Loucy (cell line): ENCODE results near the gene TMEM39B.

Experiments used
- H2AFZ ChIP-seq: fragments of 200-600 bp; sonication (generic); 2 replicates; pipeline ENCODE4 v1.6.0; 2016; ENCODE audit warnings: antibody characterized with exemption, mild to moderate bottlenecking, low read length, moderate library complexity
- H3F3A ChIP-seq: fragments of 200-600 bp; 2 replicates; pipeline ENCODE4 v1.6.0; 2016; ENCODE audit warnings: antibody characterized with exemption, low read depth, mild to moderate bottlenecking
- H3K27me3 ChIP-seq: fragments of 200-600 bp; sonication (generic); 2 replicates; pipeline ENCODE4 v1.6.1; 2014; ENCODE audit warnings: low read length, mild to moderate bottlenecking; ENCODE audit not compliant: insufficient read depth, poor library complexity, severe bottlenecking
- H3K36me3 ChIP-seq: fragments of 200-600 bp; sonication (generic); 2 replicates; pipeline ENCODE4 v1.6.1; 2016; ENCODE audit warnings: low read length; ENCODE audit not compliant: insufficient read depth
- H3K4me1 ChIP-seq: fragments of 200-600 bp; sonication (generic); 2 replicates; pipeline ENCODE4 v1.5.1; 2014; ENCODE audit warnings: low read length, mild to moderate bottlenecking; ENCODE audit not compliant: insufficient read depth, poor library complexity, severe bottlenecking
- H3K4me2 ChIP-seq: fragments of 200-600 bp; sonication (generic); 2 replicates; pipeline ENCODE4 v1.6.0; 2014; ENCODE audit warnings: antibody characterized with exemption, low read length, low read depth, mild to moderate bottlenecking; ENCODE audit not compliant: poor library complexity, severe bottlenecking
- H3K4me3 ChIP-seq: fragments of 200-600 bp; sonication (generic); 2 replicates; pipeline ENCODE4 v1.5.1; 2014; ENCODE audit warnings: low read length, mild to moderate bottlenecking, mixed read lengths; ENCODE audit not compliant: poor library complexity, severe bottlenecking
- H3K79me2 ChIP-seq: fragments of 200-600 bp; sonication (generic); 2 replicates; pipeline ENCODE4 v1.6.1; 2014; ENCODE audit warnings: low read length; ENCODE audit not compliant: insufficient read depth
- H3K9ac ChIP-seq: fragments of 200-600 bp; sonication (generic); 2 replicates; pipeline ENCODE4 v1.6.0; 2014; ENCODE audit warnings: mild to moderate bottlenecking, low read depth, low read length, moderate library complexity; ENCODE audit not compliant: poor library complexity, severe bottlenecking
- H3K9me2 ChIP-seq: fragments of 200-600 bp; sonication (generic); replicated peaks from 2 replicates; pipeline ENCODE4 v1.6.1; 2016; ENCODE audit warnings: low read depth, low read length, mixed read lengths
- H3K9me3 ChIP-seq: fragments of 200-600 bp; sonication (generic); 2 replicates; pipeline ENCODE4 v1.6.1; 2014; ENCODE audit warnings: mild to moderate bottlenecking, antibody characterized with exemption, low read length, low read depth; ENCODE audit not compliant: insufficient read depth
- H4K20me1 ChIP-seq: fragments of 200-600 bp; sonication (generic); 2 replicates; pipeline ENCODE4 v1.6.0; 2014; ENCODE audit warnings: antibody characterized with exemption, low read length, mild to moderate bottlenecking; ENCODE audit not compliant: insufficient read depth, poor library complexity, severe bottlenecking
- CTCF ChIP-seq: fragments of 200-600 bp; sonication (generic); conservative IDR thresholded peaks from 2 replicates; pipeline ENCODE4 v1.5.1; 2014; ENCODE audit warnings: mild to moderate bottlenecking, antibody characterized with exemption, low read length
- EZH2phosphoT487 ChIP-seq: fragments of 200-600 bp; IDR thresholded peaks from 2 replicates; pipeline ENCODE4 v1.6.1; 2018; ENCODE audit warnings: antibody characterized with exemption, mild to moderate bottlenecking, moderate library complexity, borderline replicate concordance

TMEM39B gene

GRCh38 chr1:32099426-32099825 lies 26.7 kb downstream of the TMEM39B start:
- no peak overlapping the region for H2AFZ ChIP-seq
- no peaks in the 10 kb centered on the region for H3K4me1 ChIP-seq
- H3K4me3 ChIP-seq = no peak overlapping the region
- TF ChIP-seq EZH2phosphoT487 = no peak
- no peak for TF ChIP-seq CTCF
- H3F3A ChIP-seq = no peaks in the 10 kb centered on the region
- H3K4me2 ChIP-seq = no peak overlapping the region
- H3K9me2 ChIP-seq = no peaks in the 10 kb centered on the region
- H3K27me3 ChIP-seq = no peaks in the 10 kb centered on the region
- no peaks in the 10 kb centered on the region for H3K9me3 ChIP-seq
- H3K9ac ChIP-seq = no peak overlapping the region
- peaks cover 63% of the 10 kb centered on the region; the same call in 1 of the 2 replicates for H3K36me3 ChIP-seq
- H3K79me2 ChIP-seq = no peaks in the 10 kb centered on the region
- H4K20me1 ChIP-seq = no peaks in the 10 kb centered on the region

- H3K79me2 ChIP-seq = no peaks in the 10 kb centered on the region
- no peaks in the 10 kb centered on the region for H3F3A ChIP-seq
- TF ChIP-seq EZH2phosphoT487 = no peak
- no peaks in the 10 kb centered on the region for H3K4me1 ChIP-seq
- no peaks in the 10 kb centered on the region for H3K27me3 ChIP-seq
- H2AFZ ChIP-seq = no peak overlapping the region
- H3K36me3 ChIP-seq = peaks cover 54% of the 10 kb centered on the region; the same call in 1 of the 2 replicates
- no peaks in the 10 kb centered on the region for H4K20me1 ChIP-seq
- H3K4me3 ChIP-seq = no peak overlapping the region
- no peaks in the 10 kb centered on the region for H3K9me3 ChIP-seq
- no peak overlapping the region for H3K4me2 ChIP-seq
- no peaks in the 10 kb centered on the region for H3K9me2 ChIP-seq
- H3K9ac ChIP-seq = no peak overlapping the region
These were observed 27.6 kb downstream of the TMEM39B start for GRCh38 chr1:32100359-32100758.

- H3K4me2 ChIP-seq = no peak overlapping the region
- no peaks in the 10 kb centered on the region for H3F3A ChIP-seq
- H3K27me3 ChIP-seq = no peaks in the 10 kb centered on the region
- no peaks in the 10 kb centered on the region for H3K9me2 ChIP-seq
- TF ChIP-seq EZH2phosphoT487 = no peak
- no peak for TF ChIP-seq CTCF
- H3K9ac ChIP-seq = no peak overlapping the region
- H3K4me3 ChIP-seq = no peak overlapping the region
- H3K4me1 ChIP-seq = no peaks in the 10 kb centered on the region
- no peaks in the 10 kb centered on the region for H3K79me2 ChIP-seq
- H4K20me1 ChIP-seq = no peaks in the 10 kb centered on the region
- peaks cover 47% of the 10 kb centered on the region; the same call in 1 of the 2 replicates for H3K36me3 ChIP-seq
- no peak overlapping the region for H2AFZ ChIP-seq
- no peaks in the 10 kb centered on the region for H3K9me3 ChIP-seq
These were observed 28.3 kb downstream of the TMEM39B start for GRCh38 chr1:32100807-32101708.
